Activated naive CD8-positive, alpha-beta T cell treated with anti-CD3 and anti-CD28 coated beads for 36 hours (primary cell): ENCODE data around the gene TCF15. TPM values are rescaled to one million over a fixed set of nuclear protein-coding genes. Genes with fewer than 3 reads are reported as not detected.

Experiments used
- DNase-seq: peaks from one replicate; pipeline ENCODE4 v3.0.0; 2021
- H3K27ac Mint-ChIP-seq: one replicate; pipeline ENCODE4 v1.8.0; 2022; ENCODE audit warnings: mild to moderate bottlenecking, moderate library complexity, mixed read lengths
- H3K27me3 Mint-ChIP-seq: one replicate; pipeline ENCODE4 v1.8.0; 2022; ENCODE audit warnings: mild to moderate bottlenecking, mixed read lengths
- H3K36me3 Mint-ChIP-seq: one replicate; pipeline ENCODE4 v1.8.0; 2021; ENCODE audit warnings: mild to moderate bottlenecking, mixed read lengths
- H3K4me1 Mint-ChIP-seq: one replicate; pipeline ENCODE4 v1.8.0; 2021; ENCODE audit warnings: mixed read lengths
- H3K4me3 Mint-ChIP-seq: one replicate; pipeline ENCODE4 v1.8.0; 2022; ENCODE audit warnings: mild to moderate bottlenecking, moderate library complexity, mixed read lengths
- H3K9me3 Mint-ChIP-seq: one replicate; pipeline ENCODE4 v1.8.0; 2022; ENCODE audit warnings: mixed read lengths
- total RNA-seq, 2 experiments: library from RNA; stranded (reverse); gene quantifications; one replicate each; pipeline ENCODE4 v1.2.3, GENCODE V29; 2021

The TCF15 gene
- total RNA-seq, 2 experiments from 2014 or later = 0.14 to 0.23 TPM

- Mint-ChIP-seq H3K27ac (no peak overlapping the region), H3K9me3 (no peaks in the 10 kb centered on the region)
Observed at GRCh38 chr20:562232-562897, 47.7 kb downstream of the TCF15 start.

DNA sequence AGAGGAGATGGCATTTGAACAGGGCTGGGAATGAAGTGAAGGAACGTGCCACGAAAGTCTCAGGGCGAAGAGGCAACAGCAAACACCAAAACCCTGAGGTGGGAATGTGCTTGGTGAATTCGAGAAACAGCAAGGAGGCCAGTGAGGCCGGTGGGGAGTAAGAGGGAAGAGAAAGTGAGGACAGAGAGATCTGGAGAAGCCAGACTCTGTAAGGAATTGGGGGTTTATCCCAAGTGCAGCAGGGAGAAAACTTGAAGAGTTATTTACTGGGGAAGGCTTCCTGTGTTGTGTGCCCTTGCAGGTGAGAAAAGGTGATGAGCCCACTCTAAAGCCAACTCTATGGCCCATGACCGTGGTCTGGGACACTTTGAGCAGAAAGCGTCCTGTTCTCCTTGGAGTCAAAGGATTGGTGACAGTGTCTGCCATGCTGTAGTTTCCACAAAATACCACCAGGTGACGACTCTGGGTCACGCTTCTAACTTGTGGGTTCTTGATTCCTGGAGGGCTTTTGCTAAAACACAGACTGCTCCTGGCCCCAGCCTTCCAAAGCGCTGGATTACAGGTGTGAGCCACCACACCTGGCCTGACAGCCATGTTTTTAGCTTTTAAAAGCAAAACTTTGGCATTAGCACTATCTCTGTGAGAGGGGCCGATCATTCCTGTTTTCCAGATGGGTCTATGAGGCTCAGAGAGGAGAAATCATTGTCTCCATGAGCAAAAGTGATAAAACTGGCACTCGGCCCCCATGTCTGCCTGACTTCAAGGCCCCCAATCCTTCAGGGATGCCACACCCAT is 48.5 kb downstream of the TCF15 start:
- H3K36me3 Mint-ChIP-seq = no peaks in the 10 kb centered on the region
- no peaks in the 10 kb centered on the region for H3K9me3 Mint-ChIP-seq
- H3K4me1 Mint-ChIP-seq = no peaks in the 10 kb centered on the region
- no peak overlapping the region for H3K27ac Mint-ChIP-seq
- H3K27me3 Mint-ChIP-seq = peaks cover 13% of the 10 kb centered on the region
- DNase-seq = peak; percentile 52
- no peak overlapping the region for H3K4me3 Mint-ChIP-seq

More at GRCh38 chr20:562232-562897, 47.7 kb downstream of the TCF15 start:
- Mint-ChIP-seq H3K4me3 (no peak overlapping the region), H3K36me3 (no peaks in the 10 kb centered on the region), H3K27me3 (peaks cover 18% of the 10 kb centered on the region), H3K4me1 (no peaks in the 10 kb centered on the region)
- no peak for DNase-seq

- H3K9me3 Mint-ChIP-seq = no peaks in the 10 kb centered on the region
- H3K4me1 Mint-ChIP-seq = no peaks in the 10 kb centered on the region
- no peak for DNase-seq
- no peaks in the 10 kb centered on the region for H3K36me3 Mint-ChIP-seq
- H3K27me3 Mint-ChIP-seq = peaks cover 13% of the 10 kb centered on the region
- H3K27ac Mint-ChIP-seq = no peak overlapping the region
- H3K4me3 Mint-ChIP-seq = no peak overlapping the region
Observed at GRCh38 chr20:560680-561079, 49.4 kb downstream of the TCF15 start.

- Mint-ChIP-seq H3K9me3 (no peaks in the 10 kb centered on the region), H3K36me3 (no peaks in the 10 kb centered on the region), H3K4me1 (no peaks in the 10 kb centered on the region), H3K27me3 (peaks cover 24% of the 10 kb centered on the region), H3K27ac (no peak overlapping the region), H3K4me3 (no peak overlapping the region)
- no peak for DNase-seq
Observed at GRCh38 chr20:558117-558516, 52.0 kb downstream of the TCF15 start.

DNA sequence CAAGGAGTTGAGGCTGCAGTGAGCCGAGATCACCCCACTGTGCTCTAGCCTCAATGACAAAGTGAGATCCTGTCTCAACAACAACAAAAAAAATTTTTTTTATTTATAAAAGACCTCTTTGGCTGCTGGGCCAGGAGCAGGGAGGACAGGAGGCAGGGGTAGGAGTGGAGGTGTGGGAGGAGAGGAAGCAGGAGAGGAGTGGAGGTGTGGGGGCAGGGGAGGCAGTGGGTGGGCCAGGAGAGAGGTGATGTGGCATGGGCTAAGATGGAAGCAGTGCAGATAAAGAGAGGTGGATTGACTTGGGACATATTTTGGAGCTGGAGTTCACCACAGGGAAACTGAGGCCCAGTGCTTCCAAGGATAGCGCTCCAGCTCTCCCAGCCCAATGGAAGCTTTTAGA is 53.1 kb downstream of the TCF15 start:
- Mint-ChIP-seq H3K4me3 (no peak overlapping the region), H3K36me3 (no peaks in the 10 kb centered on the region), H3K4me1 (no peaks in the 10 kb centered on the region), H3K27me3 (peaks cover 30% of the 10 kb centered on the region), H3K27ac (no peak overlapping the region), H3K9me3 (no peaks in the 10 kb centered on the region)
- DNase-seq = no peak

DNA sequence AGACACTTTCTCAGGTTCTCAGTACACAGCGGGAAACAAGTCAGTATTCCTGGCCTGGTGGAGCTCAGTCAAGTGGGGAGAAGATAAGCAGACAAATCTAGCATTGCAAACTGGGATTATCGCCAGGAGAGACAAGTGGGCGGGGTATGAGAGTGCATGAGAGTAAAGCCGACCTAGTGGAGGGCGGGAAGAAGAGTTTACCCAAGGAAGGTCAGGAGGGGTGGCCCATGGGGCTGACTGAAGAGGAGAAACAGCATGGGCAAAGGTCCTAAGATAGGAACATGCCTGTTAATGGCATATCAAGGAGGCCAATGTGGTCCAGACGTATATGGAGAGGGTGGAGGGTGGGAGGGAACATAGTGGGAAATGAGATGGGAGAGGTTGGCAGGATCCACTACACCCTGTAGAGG is 54.1 kb downstream of the TCF15 start:
- Mint-ChIP-seq H3K27me3 (peaks cover 34% of the 10 kb centered on the region), H3K36me3 (no peaks in the 10 kb centered on the region), H3K9me3 (no peaks in the 10 kb centered on the region), H3K27ac (no peak overlapping the region), H3K4me1 (no peaks in the 10 kb centered on the region), H3K4me3 (no peak overlapping the region)
- no peak for DNase-seq

Other genes starting within 250 kb of the TCF15 start
- gene TRIB3, start 229.5 kb downstream of the TCF15 start, total RNA-seq = 10 to 100 TPM; 57.8 to 58.0 TPM
- 100 to 1,000 TPM; 113 to 115 TPM for gene RBCK1, start 202.0 kb downstream of the TCF15 start, total RNA-seq
- 10 to 100 TPM; 18.4 to 18.6 TPM for gene TBC1D20, start 147.8 kb downstream of the TCF15 start, total RNA-seq
- 100 to 1,000 TPM; 180 to 202 TPM for gene CSNK2A1, start 66.5 kb downstream of the TCF15 start, total RNA-seq
- gene SRXN1, start 42.9 kb upstream of the TCF15 start, total RNA-seq = 10 to 100 TPM; 17.0 to 18.1 TPM
- not detected for gene SCRT2, start 65.5 kb upstream of the TCF15 start, total RNA-seq
- gene SLC52A3, start 158.2 kb upstream of the TCF15 start, total RNA-seq = under 1 TPM; 0.08 to 0.25 TPM
- gene FAM110A, start 223.4 kb upstream of the TCF15 start, total RNA-seq = 10 to 100 TPM; 21.3 to 21.4 TPM